HepG2 (cell line): ENCODE results near the gene APOA1. TPM values are rescaled to one million over a fixed set of nuclear protein-coding genes. Genes with fewer than 3 reads are reported as not detected.

Source experiments
- ATAC-seq: fragments of 200-7000 bp; cut with Tn5 transposase; 3 replicates; pipeline ENCODE4 v1.9.1; 2020; ENCODE audit warnings: mild to moderate bottlenecking, moderate library complexity
- BruUV-seq: library from RNA; stranded (reverse); fragments of 400-500 nt; replicated peaks from 2 replicates; lab custom pipeline; 2021; lab: Mats Ljungman, UMichigan
- CTCF ChIA-PET: fragments of 300-600 bp; formaldehyde crosslinking; extraction: SDS; loops from one replicate; lab custom pipeline; 2021; ENCODE audit warnings: low total read pairs, inconsistent platforms, low intra/inter-chr PET ratio; lab: Yijun Ruan, JAX
- POLR2A ChIA-PET: fragments of 350-600 bp; sonication (Branson Sonifier 250); formaldehyde crosslinking; loops from one replicate; lab custom pipeline; 2020; ENCODE audit warnings: antibody characterized with exemption, inconsistent platforms; lab: Yijun Ruan, JAX
- DNase-seq: peaks from one replicate; pipeline ENCODE4 v3.0.0-alpha.2; 2015; ENCODE audit warnings: low spot score
- FAIRE-seq: peaks from 3 replicates; lab custom pipeline; 2011; peaks lifted over from hg19 to GRCh38; lab: Jason Lieb, UNC
- H2AFZ ChIP-seq: one replicate; pipeline ENCODE4 v1.6.1; 2011; ENCODE audit warnings: low read length, inconsistent platforms
- H3K27ac ChIP-seq: fragments of 300-600 bp; 3 replicates; pipeline ENCODE4 v1.8.0; 2011; ENCODE audit warnings: mixed run types, mild to moderate bottlenecking, mixed read lengths, low read length, inconsistent platforms; ENCODE audit not compliant: insufficient read depth; ENCODE audit errors: extremely low read length
- H3K27me3 ChIP-seq, 2 experiments: fragments of 200-600 bp in 1 of 2; 2 replicates in 1 of 2; 3 replicates in 1 of 2; pipeline versions ENCODE4 v1.6.0 to v1.8.0; 2011; ENCODE audit warnings: low read length in 2 of 2, mild to moderate bottlenecking in 2 of 2, moderate library complexity in 2 of 2, inconsistent platforms in 1 of 2; ENCODE audit not compliant: insufficient read depth in 2 of 2, control insufficient read depth in 1 of 2
- H3K36me3 ChIP-seq, 2 experiments: fragments of 200-600 bp in 1 of 2; replicated peaks in 1 of 2; 2 replicates in 1 of 2; 3 replicates in 1 of 2; pipeline versions ENCODE4 v1.5.1 to v1.8.0; 2011; ENCODE audit warnings: low read length in 2 of 2, inconsistent platforms in 1 of 2; ENCODE audit not compliant: insufficient read depth in 2 of 2, control insufficient read depth in 1 of 2
- H3K4me1 ChIP-seq: 2 replicates; pipeline ENCODE4 v1.5.1; 2012; ENCODE audit warnings: low read length, inconsistent platforms; ENCODE audit not compliant: insufficient read depth
- H3K4me2 ChIP-seq: 2 replicates; pipeline ENCODE4 v1.6.0; 2011; ENCODE audit warnings: low read depth, low read length, inconsistent platforms
- H3K4me3 ChIP-seq, 3 experiments: fragments of 200-600 bp in 1 of 3; sonication (generic), shearing (Covaris generic) in 1 of 3; replicated peaks in 1 of 3; 2 replicates each; pipeline ENCODE4 v1.5.1; 2011 to 2016; ENCODE audit warnings: low read length in 3 of 3, inconsistent platforms in 2 of 3, low read depth in 2 of 3, mild to moderate bottlenecking in 2 of 3, control low read depth in 1 of 3, mixed read lengths in 1 of 3; ENCODE audit not compliant: insufficient read depth in 1 of 3
- H3K79me2 ChIP-seq: one replicate; pipeline ENCODE4 v1.6.1; 2011; ENCODE audit warnings: low read length, inconsistent platforms; ENCODE audit not compliant: insufficient read depth
- H3K9ac ChIP-seq: 2 replicates; pipeline ENCODE4 v1.6.0; 2011; ENCODE audit warnings: mild to moderate bottlenecking, low read depth, low read length, inconsistent platforms; ENCODE audit not compliant: insufficient read depth
- H3K9me3 ChIP-seq: 2 replicates; pipeline ENCODE4 v1.5.1; 2012; ENCODE audit warnings: mild to moderate bottlenecking, low read length
- H4K20me1 ChIP-seq: 2 replicates; pipeline ENCODE4 v1.6.0; 2011; ENCODE audit warnings: inconsistent platforms, mild to moderate bottlenecking, low read length, moderate library complexity; ENCODE audit not compliant: insufficient read depth
- AHR ChIP-seq: IDR thresholded peaks from 2 replicates; pipeline ENCODE4 v1.6.1; 2018; ENCODE audit warnings: missing genetic modification reagents, missing compliant biosample characterization
- ASH2L ChIP-seq: fragments of 300-600, 200-600 bp; sonication (generic); IDR thresholded peaks from 2 replicates; pipeline ENCODE4 v1.7.0; 2017; ENCODE audit warnings: low read depth, mild to moderate bottlenecking, moderate library complexity, mixed read lengths, low read length; ENCODE audit not compliant: insufficient read length
- CREB1 ChIP-seq, 2 experiments: fragments of 450-650 bp in 1 of 2; IDR thresholded peaks; 2 replicates each; pipeline ENCODE4 v1.6.1; 2016 to 2017; ENCODE audit warnings: control low read depth in 1 of 2, mild to moderate bottlenecking in 1 of 2, missing compliant biosample characterization in 1 of 2, missing genetic modification characterization in 1 of 2
- GZF1 ChIP-seq: sonication (generic); formaldehyde crosslinking; IDR thresholded peaks from 2 replicates; pipeline ENCODE4 v1.5.1; 2020; ENCODE audit warnings: mild to moderate bottlenecking, missing genetic modification reagents
- KDM2A ChIP-seq: sonication (generic); formaldehyde crosslinking; IDR thresholded peaks from 2 replicates; pipeline ENCODE4 v1.4.0; 2020; ENCODE audit warnings: low read depth, missing genetic modification reagents, borderline replicate concordance
- MEIS2 ChIP-seq: sonication (generic); formaldehyde crosslinking; IDR thresholded peaks from 2 replicates; pipeline ENCODE4 v1.9.0; 2021; ENCODE audit warnings: mild to moderate bottlenecking, missing genetic modification reagents
- NPAS2 ChIP-seq: sonication (generic); formaldehyde crosslinking; IDR thresholded peaks from 2 replicates; pipeline ENCODE4 v1.8.0; 2022; ENCODE audit warnings: mild to moderate bottlenecking, missing genetic modification reagents, borderline replicate concordance
- NRL ChIP-seq: sonication (generic); formaldehyde crosslinking; IDR thresholded peaks from 2 replicates; pipeline ENCODE4 v1.5.0; 2020; ENCODE audit warnings: missing genetic modification reagents, mild to moderate bottlenecking, moderate library complexity, borderline replicate concordance
- PAX8 ChIP-seq: sonication (generic); formaldehyde crosslinking; IDR thresholded peaks from 2 replicates; pipeline ENCODE4 v1.8.0; 2022; ENCODE audit warnings: mild to moderate bottlenecking, missing genetic modification reagents, borderline replicate concordance
- SRF ChIP-seq: IDR thresholded peaks from 2 replicates; pipeline ENCODE4 v1.6.1; 2011; ENCODE audit warnings: mild to moderate bottlenecking, low read depth, low read length, moderate library complexity
- ZMYM3 ChIP-seq: sonication (generic); formaldehyde crosslinking; IDR thresholded peaks from 2 replicates; pipeline ENCODE4 v1.5.1; 2020; ENCODE audit warnings: mild to moderate bottlenecking, missing genetic modification reagents
- ZMYM4 ChIP-seq: sonication (generic); formaldehyde crosslinking; IDR thresholded peaks from 2 replicates; pipeline ENCODE4 v1.8.1; 2023; ENCODE audit warnings: mild to moderate bottlenecking, missing genetic modification reagents
- ZNF350 ChIP-seq: sonication (generic); formaldehyde crosslinking; IDR thresholded peaks from 2 replicates; pipeline ENCODE4 v1.4.0; 2020; ENCODE audit warnings: mild to moderate bottlenecking, low read depth, missing genetic modification reagents, borderline replicate concordance
- ZNF530 ChIP-seq: sonication (generic); formaldehyde crosslinking; IDR thresholded peaks from 2 replicates; pipeline ENCODE4 v1.5.0; 2020; ENCODE audit warnings: low read depth, mild to moderate bottlenecking, missing genetic modification reagents
- ZNF703 ChIP-seq: sonication (generic); formaldehyde crosslinking; IDR thresholded peaks from 2 replicates; pipeline ENCODE4 v1.5.1; 2020; ENCODE audit warnings: missing genetic modification reagents, mild to moderate bottlenecking, moderate library complexity, borderline replicate concordance
- WGBS: methylation state at CpG from one replicate; pipeline ENCODE4 v1.1.6; 2017; ENCODE audit warnings: low lambda C conversion rate; 5-methylcytosine and 5-hydroxymethylcytosine counted together
- in situ Hi-C: cut with HindIII; loops from 2 replicates; pipeline ENCODE4 v1.10.0; 2017; ENCODE audit warnings: low pct_unique_long_range_greater_than_20kb; ENCODE audit not compliant: extremely low pct_ligation_motif_present
- intact Hi-C: fragments of 100-400 bp; cut with micrococcal nuclease; formaldehyde crosslinking; loops from one replicate; pipeline ENCODE4 v1.10.0; 2022; ENCODE audit not compliant: unreplicated experiment
- polyA plus RNA-seq, 8 experiments: library from polyadenylated mRNA; depleted of rRNA in 3 of 8; stranded (reverse) in 7 of 8; unstranded in 1 of 8; fragments of >200 nt; fragmentation: Illumina TruSeq in 4 of 8; extraction: Trizol in 4 of 8; gene quantifications; 2 replicates each; pipeline versions ENCODE4 v1.2.1 to v1.2.3, GENCODE V29; 2011 to 2016; ENCODE audit warnings: low read depth in 4 of 8, missing spikeins in 1 of 8, mixed read lengths in 1 of 8; ENCODE audit not compliant: insufficient read depth in 1 of 8
- total RNA-seq, 5 experiments: library from RNA; depleted of rRNA; stranded (reverse); fragments of >200 nt; fragmentation: Illumina TruSeq; extraction: Trizol; gene quantifications; 2 replicates each; pipeline ENCODE4 v1.2.3, GENCODE V29; 2016; ENCODE audit warnings: low read depth in 1 of 5

Gene APOA1
- total and polyA plus RNA-seq, 2 of the 13 experiments (the other 11 are each of a cell fraction or from before 2014, with no cell fraction given) = 1,973 to 5,485 TPM

DNA sequence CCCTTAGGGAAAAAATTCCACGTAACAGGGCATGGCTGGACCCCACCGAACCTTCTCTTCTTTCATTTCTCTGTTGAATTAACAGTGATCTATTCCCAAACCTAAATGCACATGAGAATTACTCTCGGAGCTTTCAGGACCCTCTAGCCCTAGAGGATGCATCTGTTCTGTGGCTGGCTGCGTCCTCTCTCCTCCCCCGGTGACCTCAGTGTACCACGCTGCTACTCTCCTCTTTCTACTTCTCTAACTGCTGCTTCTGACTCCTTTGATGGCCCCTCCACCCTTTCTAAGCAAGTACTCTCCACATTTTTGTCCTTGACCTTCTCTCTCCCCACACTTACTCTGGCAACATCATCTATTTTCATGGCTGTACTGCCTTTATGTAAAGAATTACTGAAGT, 12.1 kb upstream of the APOA1 start (continued):
- TF ChIP-seq ZMYM3 (CRISPR knock-in tag) (no peak), ZNF350 (CRISPR knock-in tag) (no peak)
- TF ChIP-seq, all 625 proteins: peak for 0

GRCh38 chr11:116849060-116849459, 11.6 kb upstream of the APOA1 start:
- Histone ChIP-seq H3K36me3 (peaks cover 23 to 47% of the 10 kb centered on the region in 2 experiments; a peak in 4 of 5 replicates), H4K20me1 (no peaks in the 10 kb centered on the region), H3K9me3 (no peaks in the 10 kb centered on the region), H3K27ac (no peak overlapping the region), H3K79me2 (no peaks in the 10 kb centered on the region), H3K9ac (no peak overlapping the region), H3K4me1 (peaks cover under 1% of the 10 kb centered on the region; the same call in 1 of the 2 replicates), H3K27me3 (no peaks in the 10 kb centered on the region), H3K4me3 (no peak overlapping the region), H3K4me2 (no peak overlapping the region), H2AFZ (no peak overlapping the region)
- FAIRE-seq (no peak), DNase-seq (no peak), ATAC-seq (no peak)
- in situ Hi-C loops (no loop called here), intact Hi-C loops (no loop called here)
- ChIA-PET POLR2A (interaction anchor here (1.1 to 1.5 kb wide), 2 partner anchors 20 to 249 kb away, joined by 3 read pairs; partner anchors contain the start of gene SIK3), CTCF (no interaction called here)
- WGBS = 97% methylated on average over 12 of the region's 12 CpGs
- TF ChIP-seq GZF1 (no peak), PAX8 (CRISPR knock-in tag) (no peak), ZMYM4 (CRISPR knock-in tag) (no peak), ASH2L (no peak), KDM2A (CRISPR knock-in tag) (no peak), SRF (no peak), NRL (CRISPR knock-in tag) (no peak), NPAS2 (no peak), CREB1 (IDR thresholded peaks at IDR 0.05) (no peak), CREB1 (CRISPR knock-in tag; IDR thresholded peaks at IDR 0.05) (no peak), MEIS2 (CRISPR knock-in tag) (no peak), ZNF530 (CRISPR knock-in tag) (no peak), ZNF703 (CRISPR knock-in tag) (no peak), AHR (CRISPR knock-in tag) (no peak)
- no TSS peak for BruUV-seq
